ENCODE data around the gene ZNF783.
A peak's percentile ranks its signal among the peaks of the same experiment; 100 is the strongest.
"Not testable (repeated sequence)": the region's sequence is repeated elsewhere in the genome, so short reads cannot be mapped to it uniquely, and the experiment has no call there.

Gene ZNF783

DNA sequence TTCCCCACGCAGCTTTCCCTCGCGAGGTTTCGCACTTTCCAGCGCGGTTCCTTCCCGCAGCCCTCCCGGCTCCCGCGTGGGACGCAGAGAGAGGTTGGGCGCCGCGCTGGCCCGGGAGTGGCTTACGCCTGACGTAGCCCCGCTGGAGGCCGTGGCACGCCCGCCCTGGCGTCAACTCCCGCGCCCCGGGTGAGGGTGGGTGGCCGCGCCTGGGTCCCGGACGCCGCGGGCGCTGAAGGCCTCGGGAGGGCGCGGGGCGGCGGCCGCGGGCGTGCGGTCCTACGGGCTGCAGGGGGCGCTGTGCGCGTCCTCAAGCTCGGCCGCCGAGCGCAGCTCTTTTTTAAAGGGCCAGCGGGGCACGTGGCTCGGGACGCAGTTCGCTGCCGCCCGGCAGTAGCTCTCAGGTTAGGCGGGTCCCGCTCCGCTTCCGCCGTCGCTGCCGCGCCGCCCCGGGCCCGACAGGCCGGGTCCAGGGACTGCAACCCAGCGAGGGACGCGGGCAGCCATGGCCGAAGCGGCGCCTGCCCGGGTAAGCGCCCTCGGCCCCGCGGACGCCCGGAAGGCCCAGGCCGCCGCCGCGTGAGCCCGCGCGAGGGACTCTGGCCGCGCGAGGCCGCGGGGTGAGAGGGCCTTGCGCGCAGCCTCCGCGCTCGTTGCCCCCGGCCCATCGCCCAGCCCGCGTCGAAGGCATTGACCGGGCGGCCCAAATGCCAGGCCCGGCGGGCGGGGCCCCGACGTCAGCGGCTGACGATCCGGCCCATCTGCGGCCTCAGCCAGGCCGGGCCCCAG, at the start of gene ZNF783:
TSS of gene ZNF783 (plus strand) at position 368 of the 789 bp plus-strand sequence. CDS start at position 506, 138 bp downstream.
- DNase-seq, result peak; percentile 55

GRCh38 chr7:149214020-149214720, 47.8 kb upstream of the ZNF783 start:
- DNase-seq, result no peak

- DNase-seq, result no peak
Observed at GRCh38 chr7:149216402-149216801, 45.6 kb upstream of the ZNF783 start.

GRCh38 chr7:149217570-149217969, 44.4 kb upstream of the ZNF783 start:
- no peak for DNase-seq

- no peak for DNase-seq
Observed at GRCh38 chr7:149218469-149219420, 43.3 kb upstream of the ZNF783 start.

- DNase-seq, result no peak
Observed at GRCh38 chr7:149220534-149220933, 41.5 kb upstream of the ZNF783 start.

DNA sequence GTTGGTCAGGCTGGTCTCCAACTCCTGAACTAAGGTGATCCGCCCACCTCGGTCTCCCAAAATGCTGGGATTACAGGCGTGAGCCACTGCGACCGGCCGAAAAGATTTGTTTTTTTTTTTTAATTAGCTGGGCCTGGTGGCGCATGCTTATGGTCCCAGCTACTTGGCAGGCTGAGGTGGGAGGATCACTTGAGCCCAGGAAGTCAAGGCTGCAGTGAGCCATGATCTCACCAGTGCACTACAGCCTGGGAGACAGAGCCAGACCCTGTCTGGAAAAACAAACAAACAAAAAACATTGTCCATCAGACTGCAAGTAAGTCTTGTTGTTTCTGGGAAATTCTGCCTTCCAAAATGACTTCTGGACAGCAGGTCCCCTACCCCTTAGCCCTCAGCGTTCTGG, 38.8 kb upstream of the ZNF783 start:
- no peak for DNase-seq

DNA sequence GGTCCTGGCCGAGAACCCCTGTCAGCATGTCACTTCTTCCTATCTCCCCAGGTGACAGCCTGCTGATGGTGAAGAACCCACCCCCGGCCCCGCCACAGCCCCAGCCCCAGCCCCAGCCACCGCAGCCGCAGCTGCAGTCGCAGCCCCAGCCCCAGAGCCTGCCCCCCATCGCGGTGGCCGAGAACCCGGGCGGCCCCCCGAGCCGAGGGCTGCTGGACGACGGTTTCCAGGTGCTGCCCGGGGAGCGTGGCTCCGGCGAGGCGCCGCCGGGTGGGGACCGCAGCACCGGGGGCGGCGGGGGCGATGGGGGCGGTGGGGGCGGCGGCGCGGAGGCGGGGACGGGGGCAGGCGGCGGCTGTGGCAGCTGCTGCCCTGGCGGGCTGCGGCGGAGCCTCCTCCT, 38.2 kb upstream of the ZNF783 start:
- no peak for DNase-seq

- DNase-seq, result no peak
Observed at GRCh38 chr7:149224352-149224751, 37.6 kb upstream of the ZNF783 start.

GRCh38 chr7:149225106-149225505, 36.9 kb upstream of the ZNF783 start:
- no peak for DNase-seq

GRCh38 chr7:149225656-149226055, 36.3 kb upstream of the ZNF783 start:
- no peak for DNase-seq

- not testable (repeated sequence) for DNase-seq
Observed at GRCh38 chr7:149226366-149226765, 35.6 kb upstream of the ZNF783 start.

DNA sequence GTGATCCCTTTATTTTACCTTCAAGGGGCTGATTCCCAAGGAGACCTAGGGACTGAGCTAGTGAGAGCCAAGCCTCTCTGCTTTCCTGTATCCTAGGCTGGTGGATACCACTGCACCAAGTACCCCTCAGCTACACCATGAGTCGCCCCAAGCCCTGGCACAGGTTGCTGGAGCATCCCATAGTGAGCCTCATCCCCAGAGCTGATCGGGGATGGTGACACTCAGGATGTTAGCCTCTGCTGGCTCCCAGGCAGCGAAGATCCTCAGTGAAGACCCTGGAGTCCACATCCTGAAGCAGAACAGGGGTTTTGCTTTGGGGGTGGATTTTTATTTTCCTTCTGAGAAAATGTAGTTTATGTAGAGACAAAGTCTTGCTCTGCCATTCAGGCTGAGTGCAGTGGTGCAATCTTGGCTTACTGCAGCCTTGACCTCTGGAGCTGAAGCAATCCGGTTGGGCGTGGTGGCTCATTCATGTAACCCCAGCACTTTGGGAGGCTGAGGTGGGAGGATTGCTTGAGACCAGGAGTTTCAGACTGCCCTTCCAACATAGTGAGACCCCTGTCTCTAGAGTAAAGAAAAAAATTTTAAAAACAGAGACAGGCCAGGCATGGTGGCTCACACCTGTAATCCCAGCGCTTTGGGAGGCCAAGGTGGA, 35.0 kb upstream of the ZNF783 start:
- DNase-seq, result no peak

DNA sequence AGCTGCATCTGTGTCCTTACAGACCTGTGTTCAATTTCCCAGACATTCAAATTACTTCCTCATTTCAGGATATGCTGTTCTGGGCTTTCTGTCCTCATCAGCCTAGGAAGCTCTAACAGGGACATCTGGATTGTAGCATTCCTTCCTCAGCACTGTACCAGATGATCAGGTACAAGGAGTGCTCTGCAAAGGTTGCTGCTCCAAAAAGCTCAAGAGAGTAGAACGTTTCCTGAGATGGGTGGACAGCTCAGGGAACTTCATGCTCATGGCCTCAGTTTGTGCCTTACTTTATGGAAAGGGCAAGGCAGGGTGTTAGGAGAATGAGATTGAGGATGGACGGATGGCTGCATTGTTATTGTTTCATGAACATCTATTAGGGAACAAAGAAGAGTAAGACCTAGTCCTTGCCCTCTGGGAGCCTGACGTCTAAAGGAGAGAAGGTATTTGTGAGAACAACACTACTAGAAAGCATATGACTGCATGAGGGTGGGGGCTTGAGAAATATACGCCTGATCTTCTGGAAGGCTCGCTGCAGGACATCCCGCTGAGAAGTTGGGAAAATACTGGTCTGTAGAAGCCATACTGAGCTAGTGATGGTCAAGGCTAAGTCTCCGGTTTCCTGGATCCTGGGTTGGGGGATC, 33.0 kb upstream of the ZNF783 start:
- DNase-seq, result no peak

DNA sequence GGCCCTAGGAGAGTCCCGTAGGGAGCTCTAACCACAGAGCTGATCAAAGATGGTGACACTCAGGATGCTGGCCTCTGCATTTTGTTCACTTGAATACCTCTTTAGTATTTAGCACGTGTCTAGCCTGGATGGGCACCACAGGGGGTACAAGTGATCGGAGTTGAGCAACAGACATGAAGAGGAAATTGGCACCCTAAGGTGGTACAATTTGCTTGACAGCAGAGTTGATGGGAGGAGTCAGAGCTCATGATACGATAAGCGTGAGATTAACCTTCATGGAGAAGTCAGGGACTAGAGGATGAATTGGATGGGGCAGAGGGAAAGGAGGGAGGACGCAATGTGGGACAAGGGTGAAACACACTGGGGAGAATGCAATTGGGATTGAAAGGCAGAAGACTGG, 32.5 kb upstream of the ZNF783 start:
- DNase-seq, result no peak

GRCh38 chr7:149232362-149232761, 29.6 kb upstream of the ZNF783 start:
- no peak for DNase-seq

DNA sequence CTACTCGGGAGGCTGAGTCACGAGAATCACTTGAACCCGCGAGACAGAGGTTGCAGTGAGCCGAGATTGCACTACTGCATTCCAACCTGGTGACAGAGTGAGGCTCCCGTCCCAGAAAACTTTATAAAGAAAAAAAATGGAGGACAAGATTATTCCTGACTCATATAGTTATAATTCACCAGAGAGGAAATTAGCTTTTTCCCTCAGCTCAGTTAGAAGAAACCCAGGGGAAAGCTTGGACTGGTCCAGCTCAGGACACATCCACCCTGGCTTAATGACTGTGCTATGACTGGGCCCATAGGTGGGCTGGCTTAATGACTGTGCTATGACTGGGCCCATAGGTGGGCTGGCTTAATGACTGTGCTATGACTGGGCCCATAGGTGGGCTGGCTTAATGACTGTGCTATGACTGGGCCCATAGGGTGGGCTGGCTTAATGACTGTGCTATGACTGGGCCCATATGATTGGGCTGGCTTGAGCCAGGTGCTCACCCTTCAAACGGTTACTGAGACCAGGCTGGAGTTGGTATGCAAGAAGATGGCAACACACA, 28.3 kb upstream of the ZNF783 start:
- not testable (repeated sequence) for DNase-seq

GRCh38 chr7:149237502-149237901, 24.5 kb upstream of the ZNF783 start:
- no peak for DNase-seq

DNA sequence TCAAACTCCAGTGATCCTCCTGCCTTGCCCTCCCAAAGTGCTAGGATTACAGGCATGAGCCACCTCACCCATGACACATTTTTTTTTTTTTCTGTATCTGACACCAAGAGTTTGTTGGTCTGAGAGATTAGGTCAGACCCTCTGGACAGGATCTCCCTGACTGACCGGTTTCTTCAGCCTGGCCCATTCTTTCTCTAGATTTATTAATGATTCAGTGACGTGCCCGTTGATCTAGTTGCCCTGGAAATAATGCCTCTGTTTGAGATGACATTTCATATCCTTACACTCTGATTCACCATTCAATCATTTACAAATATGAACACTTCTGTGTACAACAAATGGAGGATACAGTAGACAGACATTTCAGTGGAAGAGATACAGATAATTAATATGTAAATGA, 23.9 kb upstream of the ZNF783 start:
- DNase-seq, result no peak

GRCh38 chr7:149239345-149240143, 22.5 kb upstream of the ZNF783 start, which contains the start of gene ZNF212:
Gene ZNF212 (plus strand): TSS chr7:149239651. CDS start chr7:149239779, 128 bp downstream.
- DNase-seq, result peak; percentile 56

- DNase-seq, result no peak
Observed at GRCh38 chr7:149240637-149241036, 21.4 kb upstream of the ZNF783 start.
